IPS DF 6.9 (cell line): ENCODE results near the gene BRF1.
"Not testable (repeated sequence)": the region's sequence is repeated elsewhere in the genome, so short reads cannot be mapped to it uniquely, and the experiment has no call there.

Source experiments
- DNase-seq: peaks from one replicate; pipeline ENCODE4 v3.0.0-alpha.2; 2013; ENCODE audit warnings: low read depth, low spot score
- H3K27ac ChIP-seq: one replicate; pipeline ENCODE4 v1.5.1; 2013; ENCODE audit warnings: low read length, control low read depth
- H3K27me3 ChIP-seq: 2 replicates; pipeline ENCODE4 v1.6.1; 2013; ENCODE audit warnings: mild to moderate bottlenecking, low read length; ENCODE audit not compliant: control insufficient read depth, insufficient read depth
- H3K36me3 ChIP-seq: 2 replicates; pipeline ENCODE4 v1.6.1; 2013; ENCODE audit warnings: low read length; ENCODE audit not compliant: control insufficient read depth, insufficient read depth
- H3K4me1 ChIP-seq: 2 replicates; pipeline ENCODE4 v1.6.1; 2013; ENCODE audit warnings: low read length; ENCODE audit not compliant: control insufficient read depth, insufficient read depth
- H3K4me3 ChIP-seq: 2 replicates; pipeline ENCODE4 v1.5.1; 2013; ENCODE audit warnings: mild to moderate bottlenecking, low read length
- H3K9me3 ChIP-seq: 2 replicates; pipeline ENCODE4 v1.6.1; 2013; ENCODE audit warnings: low read length, inconsistent platforms; ENCODE audit not compliant: control insufficient read depth, insufficient read depth
- WGBS: extraction: QIAGEN DNeasy Blood & Tissue Kit; methylation state at CpG from one replicate; pipeline ENCODE4 v1.1.7; 2013; ENCODE audit warnings: mixed read lengths, missing lambda C conversion rate; ENCODE audit not compliant: insufficient read length, insufficient coverage; 5-methylcytosine and 5-hydroxymethylcytosine counted together

The BRF1 gene

DNA sequence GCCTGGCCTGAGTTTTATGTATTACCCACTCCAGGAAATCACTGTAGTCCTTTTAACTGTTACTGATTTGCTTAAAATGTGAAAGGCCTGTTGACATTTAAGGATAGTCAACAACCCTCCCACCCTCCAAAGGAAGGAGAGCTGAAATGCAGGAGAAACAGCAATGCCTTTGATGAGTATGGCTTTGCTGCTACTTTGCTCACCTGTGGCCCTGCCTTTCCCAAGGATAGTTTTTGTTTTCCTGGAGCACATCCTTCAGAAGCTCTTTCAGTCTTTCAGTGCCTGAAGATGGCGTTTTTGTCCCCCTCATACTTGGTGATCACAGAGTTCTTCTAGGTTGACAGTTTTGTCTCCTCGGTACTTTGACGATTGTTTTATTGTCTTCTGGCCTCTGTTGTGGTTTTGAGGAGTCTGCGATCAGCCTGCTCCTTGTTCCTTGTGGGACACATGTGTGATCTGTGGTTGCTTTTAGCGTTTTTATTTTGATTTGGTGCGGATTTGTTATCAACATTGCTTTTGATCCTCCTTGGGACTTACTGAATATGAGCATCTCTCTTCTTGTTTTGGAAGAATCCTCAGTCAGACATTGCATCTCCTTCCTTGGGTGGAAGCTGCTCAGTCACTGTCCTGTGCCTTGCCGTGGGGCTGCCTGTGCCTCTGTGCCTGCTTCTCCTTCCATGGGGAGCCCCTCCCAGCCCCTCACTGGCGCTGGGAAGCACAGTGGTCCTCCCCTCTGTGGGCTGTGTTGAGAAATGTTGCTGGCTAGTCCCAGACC lies 31.0 kb upstream of the BRF1 start:
- no CpG with 5 or more reads among the region's 8 CpGs for WGBS
- DNase-seq = no peak
- peaks cover 14% of the 10 kb centered on the region for H3K4me1 ChIP-seq

DNA sequence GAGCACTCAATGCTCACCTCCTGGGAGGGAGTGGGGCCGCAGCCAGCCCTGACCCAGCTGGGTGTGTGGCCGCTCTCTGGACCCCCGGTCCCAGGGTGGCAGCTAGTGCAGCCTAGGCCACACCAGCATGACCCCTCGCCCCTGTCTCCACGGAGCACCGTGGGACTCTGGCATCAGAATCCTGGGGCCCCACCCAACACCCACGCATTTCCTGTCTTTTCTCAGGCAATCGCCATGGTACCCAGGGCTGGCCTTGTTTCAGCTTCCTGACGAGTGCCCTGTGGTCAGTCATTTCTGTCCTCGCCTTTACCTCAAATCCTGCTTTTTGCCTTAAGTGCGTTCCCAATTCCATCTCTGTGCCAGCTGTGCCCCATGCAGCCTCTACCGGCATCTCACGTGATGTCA lies 29.7 kb upstream of the BRF1 start:
- Histone ChIP-seq H3K27me3 (no peaks in the 10 kb centered on the region), H3K27ac (no peak overlapping the region), H3K4me1 (peaks cover 23% of the 10 kb centered on the region), H3K36me3 (no peaks in the 10 kb centered on the region; the same call in 1 of the 2 replicates), H3K9me3 (no peaks in the 10 kb centered on the region), H3K4me3 (no peak overlapping the region)
- WGBS = no CpG with 5 or more reads among the region's 13 CpGs
- no peak for DNase-seq

More for the DNA sequence above, 31.0 kb upstream of the BRF1 start:
- Histone ChIP-seq H3K36me3 (no peaks in the 10 kb centered on the region; the same call in 1 of the 2 replicates), H3K27me3 (no peaks in the 10 kb centered on the region), H3K9me3 (no peaks in the 10 kb centered on the region), H3K4me3 (no peak overlapping the region), H3K27ac (no peak overlapping the region)

DNA sequence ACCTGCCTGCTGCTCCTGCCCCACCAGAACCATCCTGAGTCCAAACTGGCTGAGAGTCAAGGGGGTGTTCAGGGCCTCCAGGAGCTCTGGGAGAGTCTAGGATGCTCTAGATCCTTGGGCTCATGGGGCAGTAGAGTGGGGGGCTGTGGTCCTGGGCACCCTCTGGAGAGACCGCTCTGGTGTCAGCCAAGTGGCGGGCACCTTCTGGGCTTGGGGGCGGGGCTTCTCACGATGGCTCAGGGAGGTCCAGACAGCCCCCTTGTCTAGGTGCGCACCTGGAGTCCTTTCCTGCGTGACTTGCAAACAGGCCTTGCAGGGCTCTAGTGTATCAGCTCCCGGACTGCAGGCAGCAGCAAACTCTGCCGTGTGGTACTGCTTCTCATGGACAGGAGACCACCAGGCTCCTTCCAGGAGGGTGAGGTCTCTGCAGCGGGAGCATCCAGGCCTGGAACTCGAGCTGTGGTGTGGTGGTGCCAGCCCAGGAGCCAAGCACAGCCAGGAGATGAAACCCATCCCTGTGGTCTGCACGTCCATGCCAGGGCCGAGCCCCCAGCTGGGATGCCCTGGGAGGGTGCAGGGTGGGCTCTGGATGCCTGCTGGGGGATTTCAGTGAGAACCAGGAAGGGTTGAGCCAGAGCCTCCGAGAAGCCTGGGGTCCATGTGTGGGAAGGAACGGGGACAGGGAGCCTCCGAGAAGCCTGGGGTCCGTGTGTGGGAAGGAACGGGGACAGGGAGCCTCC lies 28.8 kb upstream of the BRF1 start:
- WGBS = no CpG with 5 or more reads among the region's 17 CpGs
- Histone ChIP-seq H3K27ac (no peak overlapping the region), H3K4me3 (no peak overlapping the region), H3K4me1 (peaks cover 26% of the 10 kb centered on the region), H3K27me3 (no peaks in the 10 kb centered on the region), H3K36me3 (no peaks in the 10 kb centered on the region; the same call in 1 of the 2 replicates), H3K9me3 (no peaks in the 10 kb centered on the region)
- DNase-seq = no peak

DNA sequence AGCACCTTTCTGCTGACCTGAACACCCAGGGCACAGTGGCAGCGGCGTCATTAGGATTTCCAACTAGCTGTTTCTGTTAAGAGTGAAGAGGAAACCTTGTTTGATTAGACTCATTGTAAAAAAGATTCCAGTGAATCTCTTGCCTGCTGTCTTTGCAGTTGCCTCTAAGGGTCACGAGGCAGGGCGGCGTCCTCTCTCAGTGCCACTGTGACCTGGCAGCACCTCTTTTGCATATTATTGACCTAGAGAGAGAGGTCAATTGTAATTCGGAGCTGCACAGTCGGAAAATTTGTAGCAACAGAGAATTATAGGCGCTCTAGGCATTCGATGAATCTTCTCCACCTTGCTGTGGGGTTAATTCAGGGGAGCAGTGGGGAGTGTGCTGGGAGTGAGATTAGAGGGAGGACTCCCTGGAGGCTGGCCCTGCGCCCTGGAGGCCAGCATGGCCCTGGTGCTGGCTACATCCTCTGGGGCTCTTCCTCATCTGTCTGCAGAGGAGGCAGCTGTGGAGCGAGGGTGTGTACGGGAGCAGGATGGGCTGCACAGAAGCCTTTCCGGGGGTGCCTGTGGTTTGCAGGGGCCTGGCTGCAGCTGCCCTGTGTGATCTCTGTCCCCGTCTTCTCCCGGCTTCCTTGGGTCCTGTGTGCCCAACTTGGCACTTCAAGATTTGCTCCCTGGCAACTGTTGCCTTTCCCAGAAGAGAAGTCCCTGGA lies 28.0 kb upstream of the BRF1 start:
- H3K4me1 ChIP-seq = peaks cover 30% of the 10 kb centered on the region
- no peaks in the 10 kb centered on the region for H3K27me3 ChIP-seq
- no peaks in the 10 kb centered on the region for H3K9me3 ChIP-seq
- WGBS = no CpG with 5 or more reads among the region's 15 CpGs
- H3K27ac ChIP-seq = no peak overlapping the region
- H3K36me3 ChIP-seq = no peaks in the 10 kb centered on the region; the same call in 1 of the 2 replicates
- DNase-seq = no peak
- no peak overlapping the region for H3K4me3 ChIP-seq

DNA sequence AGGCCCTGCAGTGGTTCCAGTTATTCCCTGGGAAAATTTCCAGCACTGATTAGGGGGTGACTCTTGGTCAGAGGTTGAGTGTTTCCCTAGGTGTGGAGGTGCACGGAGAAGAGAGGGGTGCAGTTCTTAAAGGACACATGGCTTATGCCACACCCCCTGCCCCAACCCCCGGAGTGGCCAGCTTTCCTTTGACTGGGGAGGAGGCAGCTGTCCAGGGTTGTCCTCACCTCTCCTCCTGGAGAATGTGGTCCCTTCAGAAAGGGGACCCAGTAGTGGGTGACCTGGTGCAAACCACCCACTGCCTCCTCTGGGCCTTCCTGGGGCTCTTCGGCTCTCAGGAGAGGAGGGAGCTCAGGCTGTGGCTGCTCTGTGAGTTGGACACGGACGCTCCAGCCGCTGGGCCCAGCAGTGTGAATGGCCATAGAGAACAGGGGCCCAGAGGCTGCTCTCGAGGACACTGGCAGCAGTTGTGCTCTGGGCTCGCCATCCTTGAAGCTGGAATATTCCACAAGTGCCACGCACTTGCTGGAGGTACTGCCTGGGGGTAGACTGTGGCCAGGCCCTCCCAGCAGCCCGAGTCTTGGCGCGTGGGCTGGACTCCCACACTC lies 27.4 kb upstream of the BRF1 start:
- Histone ChIP-seq H3K27ac (no peak overlapping the region), H3K36me3 (no peaks in the 10 kb centered on the region), H3K4me3 (no peak overlapping the region), H3K27me3 (no peaks in the 10 kb centered on the region), H3K4me1 (peaks cover 32% of the 10 kb centered on the region), H3K9me3 (no peaks in the 10 kb centered on the region)
- no peak for DNase-seq
- no CpG with 5 or more reads among the region's 12 CpGs for WGBS

DNA sequence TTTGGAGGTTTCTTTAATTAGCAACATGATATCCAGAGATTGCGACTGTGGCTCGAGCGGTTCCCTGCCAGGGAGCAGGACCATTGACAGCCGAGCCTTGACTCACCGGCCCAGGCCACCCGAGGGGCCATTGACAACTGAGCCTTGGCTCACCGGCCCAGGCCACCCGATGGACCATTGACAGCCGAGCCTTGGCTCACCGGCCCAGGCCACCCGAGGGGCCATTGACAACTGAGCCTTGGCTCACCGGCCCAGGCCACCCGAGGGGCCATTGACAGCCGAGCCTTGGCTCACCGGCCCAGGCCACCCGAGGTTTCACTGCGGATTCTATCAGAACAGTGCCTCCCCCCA lies 26.9 kb upstream of the BRF1 start:
- H3K36me3 ChIP-seq, H3K27ac ChIP-seq, H3K9me3 ChIP-seq, H3K27me3 ChIP-seq, DNase-seq, H3K4me3 ChIP-seq: not testable (repeated sequence)
- no CpG with 5 or more reads among the region's 17 CpGs for WGBS
- peaks cover 32% of the 10 kb centered on the region for H3K4me1 ChIP-seq

DNA sequence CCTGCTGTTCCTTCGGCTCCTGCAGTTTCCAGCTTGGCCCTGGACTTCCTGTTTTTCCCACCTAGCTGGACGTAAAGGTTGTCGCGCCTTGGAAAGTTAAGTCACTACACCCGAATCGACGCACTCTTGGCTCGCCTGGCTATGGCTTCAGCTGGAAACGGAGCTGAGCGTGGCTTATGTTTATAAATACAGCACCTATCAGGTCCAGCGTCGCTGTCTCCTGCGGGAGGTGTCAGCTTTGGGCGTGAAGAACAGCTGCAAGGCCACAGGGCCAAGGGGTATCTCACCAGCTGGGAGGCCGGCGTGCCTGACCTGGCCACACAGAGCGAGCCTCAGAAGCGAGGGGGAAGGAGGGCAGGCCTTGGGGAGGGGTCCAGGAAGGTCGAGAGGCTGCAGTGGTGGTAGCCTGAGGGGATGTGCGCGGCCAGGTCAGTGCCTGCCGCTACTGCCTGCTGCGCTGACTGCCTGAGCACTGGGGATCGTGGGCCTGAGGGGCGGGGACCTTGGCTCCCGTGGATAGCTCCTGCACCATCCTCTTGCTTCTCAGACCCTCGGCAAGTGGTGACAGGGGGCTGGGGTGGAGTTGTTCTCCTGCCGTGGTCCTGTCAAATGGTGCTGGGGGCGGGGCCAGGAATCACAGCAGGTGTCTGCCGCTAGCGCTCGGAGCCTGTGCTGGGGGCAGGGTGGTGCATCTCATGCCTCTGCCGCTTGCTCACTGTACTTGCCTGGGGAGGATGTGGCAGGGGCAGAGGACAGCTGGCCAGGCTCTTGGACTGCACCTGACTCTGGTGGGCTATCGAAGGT lies 26.3 kb upstream of the BRF1 start:
- no peaks in the 10 kb centered on the region for H3K27me3 ChIP-seq
- H3K4me3 ChIP-seq = no peak overlapping the region
- peaks cover 32% of the 10 kb centered on the region for H3K4me1 ChIP-seq
- no CpG with 5 or more reads among the region's 34 CpGs for WGBS
- DNase-seq = no peak
- no peaks in the 10 kb centered on the region for H3K36me3 ChIP-seq
- no peaks in the 10 kb centered on the region for H3K9me3 ChIP-seq
- no peak overlapping the region for H3K27ac ChIP-seq

DNA sequence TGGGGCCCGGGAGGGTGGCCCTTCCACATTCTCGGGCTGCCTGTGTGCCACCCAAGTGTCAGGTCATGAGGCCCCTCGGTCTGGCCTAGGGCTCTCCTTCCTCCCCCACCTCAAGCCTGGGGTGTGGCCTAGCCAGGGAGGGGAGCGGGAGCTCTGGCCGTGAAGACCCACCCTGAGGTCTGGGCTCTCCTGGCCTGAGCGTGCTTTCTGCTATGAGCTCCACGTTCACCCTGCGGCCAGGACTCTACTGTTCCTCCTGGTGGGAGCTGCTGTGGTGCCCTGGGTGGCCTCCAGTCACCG lies 25.7 kb upstream of the BRF1 start:
- H3K27me3 ChIP-seq = no peaks in the 10 kb centered on the region
- peaks cover 32% of the 10 kb centered on the region for H3K4me1 ChIP-seq
- no CpG with 5 or more reads among the region's 9 CpGs for WGBS
- DNase-seq = no peak
- H3K36me3 ChIP-seq = no peaks in the 10 kb centered on the region
- no peaks in the 10 kb centered on the region for H3K9me3 ChIP-seq
- no peak overlapping the region for H3K4me3 ChIP-seq
- H3K27ac ChIP-seq = no peak overlapping the region

DNA sequence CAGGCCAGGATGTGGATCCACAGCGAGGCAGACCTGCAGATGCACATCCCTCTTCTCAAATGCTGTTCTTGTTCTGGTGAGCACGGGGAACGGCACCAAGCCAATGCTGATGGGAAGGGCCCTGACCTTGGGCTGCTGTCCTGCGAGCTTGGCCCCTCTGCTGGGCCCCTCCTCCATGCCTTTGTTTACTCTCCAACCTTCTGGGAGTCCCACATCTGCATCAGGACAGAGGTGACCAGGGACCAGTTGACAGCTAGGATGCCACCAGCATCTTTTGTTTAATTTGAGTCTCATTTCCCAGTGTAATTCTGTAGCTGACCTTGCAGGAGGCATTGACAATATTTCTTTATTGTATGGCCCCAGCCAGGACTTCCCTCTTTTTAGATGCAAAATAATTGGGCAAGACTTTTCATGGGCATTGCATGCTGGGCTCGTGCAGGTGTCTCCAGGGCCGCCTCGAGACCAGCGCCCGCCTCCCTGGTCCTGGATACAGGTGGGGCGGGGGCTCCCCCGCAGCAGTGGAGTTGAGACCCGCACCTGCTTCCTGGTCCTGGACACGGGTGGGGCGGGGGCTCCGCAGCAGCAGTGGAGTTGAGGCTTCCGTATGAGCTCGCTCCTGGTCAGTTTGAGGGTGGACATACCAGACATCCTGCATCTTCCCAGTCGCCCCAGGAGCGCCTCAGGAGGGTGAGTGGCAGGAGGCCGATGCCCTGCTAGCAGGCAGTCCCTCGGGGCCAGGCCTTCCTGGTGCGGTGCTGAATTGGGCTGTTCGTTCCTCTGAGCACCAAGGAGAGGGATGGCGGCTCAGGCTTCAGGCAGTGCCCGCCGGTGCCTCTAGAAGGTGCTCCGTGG lies 25.1 kb upstream of the BRF1 start:
- no peak for DNase-seq
- Histone ChIP-seq H3K4me3 (no peak overlapping the region), H3K9me3 (no peaks in the 10 kb centered on the region), H3K36me3 (no peaks in the 10 kb centered on the region), H3K27me3 (no peaks in the 10 kb centered on the region), H3K4me1 (peaks cover 32% of the 10 kb centered on the region), H3K27ac (no peak overlapping the region)
- no CpG with 5 or more reads among the region's 27 CpGs for WGBS
